ENCODE data around the gene ZIC1. TPM values are rescaled to one million over a fixed set of nuclear protein-coding genes. Genes with fewer than 3 reads are reported as not detected.

Gene ZIC1
- total RNA-seq, 1 donor from 2014 or later: not detected

- no peak for TF ChIP-seq CTCF (conservative IDR thresholded peaks at IDR 0.05; ENCODE audit: low read depth, low read length)
- DNase-seq (ENCODE audit: low read depth): no peak
- H3K4me3 ChIP-seq (ENCODE audit: low read depth, low read length): no peak overlapping the region
These were observed 1.5 kb downstream of the ZIC1 start for GRCh38 chr3:147410526-147411237.

- no peak overlapping the region for H3K4me3 ChIP-seq (ENCODE audit: low read depth, low read length)
- no peak for DNase-seq (ENCODE audit: low read depth)
- no peak for TF ChIP-seq CTCF (conservative IDR thresholded peaks at IDR 0.05; ENCODE audit: low read depth, low read length)
These were observed 2.2 kb downstream of the ZIC1 start for GRCh38 chr3:147411238-147411814.

GRCh38 chr3:147411815-147412241, 2.7 kb downstream of the ZIC1 start:
- TF ChIP-seq CTCF (conservative IDR thresholded peaks at IDR 0.05; ENCODE audit: low read depth, low read length): no peak
- H3K4me3 ChIP-seq (ENCODE audit: low read depth, low read length): no peak overlapping the region
- no peak for DNase-seq (ENCODE audit: low read depth)

GRCh38 chr3:147412261-147412916, 3.2 kb downstream of the ZIC1 start:
- no peak overlapping the region for H3K4me3 ChIP-seq (ENCODE audit: low read depth, low read length)
- TF ChIP-seq CTCF (conservative IDR thresholded peaks at IDR 0.05; ENCODE audit: low read depth, low read length): no peak
- no peak for DNase-seq (ENCODE audit: low read depth)

- DNase-seq (ENCODE audit: low read depth): no peak
- no peak overlapping the region for H3K4me3 ChIP-seq (ENCODE audit: low read depth, low read length)
These were observed 3.9 kb downstream of the ZIC1 start for GRCh38 chr3:147412917-147413685.

More at GRCh38 chr3:147412917-147413685, 3.9 kb downstream of the ZIC1 start:
- no peak for TF ChIP-seq CTCF (conservative IDR thresholded peaks at IDR 0.05; ENCODE audit: low read depth, low read length)

Data from epithelial cell of proximal tubule (primary cell).